ENCODE data around the gene SRP68. TPM values are rescaled to one million over a fixed set of nuclear protein-coding genes. Genes with fewer than 3 reads are reported as not detected.

SRP68 gene
- total and polyA plus RNA-seq, 2 donors from 2014 or later: 52.7 to 68.1 TPM

DNA sequence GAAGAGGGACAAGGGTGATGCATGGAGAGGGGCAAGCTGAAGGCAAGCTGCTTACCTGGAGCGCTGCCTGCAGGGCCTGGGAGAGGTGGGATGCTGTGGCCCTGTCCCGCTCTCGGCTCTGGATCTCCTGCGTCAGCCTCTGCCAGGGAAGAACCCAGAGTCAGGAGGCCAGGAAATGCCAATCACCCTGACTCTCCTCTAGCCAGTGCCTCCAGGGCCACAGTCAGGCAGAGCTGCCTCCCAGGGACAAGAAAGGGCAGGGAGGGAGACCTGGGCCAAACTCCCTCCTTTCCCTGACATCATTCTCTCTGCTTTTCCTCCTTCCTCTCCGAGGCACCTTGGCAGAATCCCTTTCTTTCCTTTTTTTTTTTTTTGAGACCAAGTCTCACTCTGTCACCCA, 60.4 kb downstream of the SRP68 start:
- Histone ChIP-seq H3K4me1 (ENCODE audit: control insufficient read depth in 2 of 3, insufficient read depth in 2 of 3, low read depth in 1 of 3, low read length in 3 of 3) (no peaks in the 10 kb centered on the region), H3K27me3 (ENCODE audit: control insufficient read depth, insufficient read depth, low read length) (no peaks in the 10 kb centered on the region), H3K4me3 (ENCODE audit: low read length in 3 of 3) (no peak overlapping the region), H3K9me3 (ENCODE audit: control insufficient read depth in 2 of 3, insufficient read depth in 1 of 3, low read length in 3 of 3) (no peaks in the 10 kb centered on the region), H3K36me3 (ENCODE audit: control insufficient read depth in 2 of 3, insufficient read depth in 3 of 3, low read length in 3 of 3) (peaks cover 0 to 7% (median 6%) of the 10 kb centered on the region in 3 donors), H3K27ac (ENCODE audit: low read depth in 2 of 2, low read length in 2 of 2) (no peak overlapping the region), H3K9ac (ENCODE audit: low read length in 3 of 3) (no peak overlapping the region)
- TF ChIP-seq, protein P1, sequence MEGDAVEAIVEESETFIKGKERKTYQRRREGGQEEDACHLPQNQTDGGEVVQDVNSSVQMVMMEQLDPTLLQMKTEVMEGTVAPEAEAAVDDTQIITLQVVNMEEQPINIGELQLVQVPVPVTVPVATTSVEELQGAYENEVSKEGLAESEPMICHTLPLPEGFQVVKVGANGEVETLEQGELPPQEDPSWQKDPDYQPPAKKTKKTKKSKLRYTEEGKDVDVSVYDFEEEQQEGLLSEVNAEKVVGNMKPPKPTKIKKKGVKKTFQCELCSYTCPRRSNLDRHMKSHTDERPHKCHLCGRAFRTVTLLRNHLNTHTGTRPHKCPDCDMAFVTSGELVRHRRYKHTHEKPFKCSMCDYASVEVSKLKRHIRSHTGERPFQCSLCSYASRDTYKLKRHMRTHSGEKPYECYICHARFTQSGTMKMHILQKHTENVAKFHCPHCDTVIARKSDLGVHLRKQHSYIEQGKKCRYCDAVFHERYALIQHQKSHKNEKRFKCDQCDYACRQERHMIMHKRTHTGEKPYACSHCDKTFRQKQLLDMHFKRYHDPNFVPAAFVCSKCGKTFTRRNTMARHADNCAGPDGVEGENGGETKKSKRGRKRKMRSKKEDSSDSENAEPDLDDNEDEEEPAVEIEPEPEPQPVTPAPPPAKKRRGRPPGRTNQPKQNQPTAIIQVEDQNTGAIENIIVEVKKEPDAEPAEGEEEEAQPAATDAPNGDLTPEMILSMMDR (IDR thresholded peaks at IDR 0.05; ENCODE audit: borderline replicate concordance, extremely low read depth, insufficient read depth): no peak
- FAIRE-seq (no peak), DNase-seq (no peak)
- intact Hi-C loops (cut with DNase I): loop anchor here (10.0 kb wide), 1 partner anchor 273 kb away; no protein-coding TSS in a partner anchor

DNA sequence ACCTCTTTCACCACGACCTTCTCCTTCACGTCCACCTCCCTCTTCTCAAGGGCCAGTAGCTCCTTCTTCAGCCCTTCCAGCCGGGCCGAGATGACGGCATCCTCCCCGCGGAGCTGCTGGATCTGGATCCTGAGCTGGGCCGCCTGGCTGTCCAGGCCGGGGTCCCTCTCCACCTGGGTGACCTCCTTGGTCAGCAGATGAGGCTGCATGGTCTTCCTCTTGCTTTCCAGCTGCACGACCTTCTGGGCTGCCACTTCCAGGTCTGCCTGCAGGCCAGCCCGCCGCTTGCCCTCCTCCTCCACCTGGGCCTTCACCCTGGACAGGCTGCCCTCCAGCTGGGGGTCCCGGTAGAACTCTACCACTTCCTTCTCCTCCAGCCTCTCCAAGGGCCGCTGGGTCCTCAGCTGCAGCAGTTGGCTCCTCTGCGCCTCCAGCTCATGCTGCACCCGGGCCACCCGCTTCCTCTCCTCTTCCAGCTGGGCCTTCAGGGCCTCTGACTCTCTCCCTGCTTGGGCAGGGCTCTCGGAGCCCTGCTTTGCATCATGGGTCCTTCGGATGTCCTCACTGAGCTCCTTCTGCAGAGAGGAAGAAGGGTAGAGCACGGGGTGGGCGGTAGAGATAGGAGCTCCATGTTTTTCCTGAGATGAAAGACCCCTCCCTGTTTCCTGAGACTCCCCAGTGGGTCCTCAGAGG, 62.2 kb downstream of the SRP68 start:
- FAIRE-seq: no peak
- no peak overlapping the region for H3K4me3 ChIP-seq (ENCODE audit: low read length in 3 of 3)
- no peak overlapping the region for H3K27ac ChIP-seq (ENCODE audit: low read depth in 2 of 2, low read length in 2 of 2)
- TF ChIP-seq, protein P1 (IDR thresholded peaks at IDR 0.05; ENCODE audit: borderline replicate concordance, extremely low read depth, insufficient read depth): no peak
- no peaks in the 10 kb centered on the region for H3K9me3 ChIP-seq (ENCODE audit: control insufficient read depth in 2 of 3, insufficient read depth in 1 of 3, low read length in 3 of 3)
- H3K27me3 ChIP-seq (ENCODE audit: control insufficient read depth, insufficient read depth, low read length): no peaks in the 10 kb centered on the region
- DNase-seq: peak in 1 of 5 donors; percentile 64
- peaks cover 0 to 7% (median 6%) of the 10 kb centered on the region in 3 donors for H3K36me3 ChIP-seq (ENCODE audit: control insufficient read depth in 2 of 3, insufficient read depth in 3 of 3, low read length in 3 of 3)
- no peak overlapping the region for H3K9ac ChIP-seq (ENCODE audit: low read length in 3 of 3)
- intact Hi-C loops (cut with DNase I): loop anchor here (10.0 kb wide), 2 partner anchors 95 to 275 kb away; no protein-coding TSS in a partner anchor
- no peaks in the 10 kb centered on the region for H3K4me1 ChIP-seq (ENCODE audit: control insufficient read depth in 2 of 3, insufficient read depth in 2 of 3, low read depth in 1 of 3, low read length in 3 of 3)

DNA sequence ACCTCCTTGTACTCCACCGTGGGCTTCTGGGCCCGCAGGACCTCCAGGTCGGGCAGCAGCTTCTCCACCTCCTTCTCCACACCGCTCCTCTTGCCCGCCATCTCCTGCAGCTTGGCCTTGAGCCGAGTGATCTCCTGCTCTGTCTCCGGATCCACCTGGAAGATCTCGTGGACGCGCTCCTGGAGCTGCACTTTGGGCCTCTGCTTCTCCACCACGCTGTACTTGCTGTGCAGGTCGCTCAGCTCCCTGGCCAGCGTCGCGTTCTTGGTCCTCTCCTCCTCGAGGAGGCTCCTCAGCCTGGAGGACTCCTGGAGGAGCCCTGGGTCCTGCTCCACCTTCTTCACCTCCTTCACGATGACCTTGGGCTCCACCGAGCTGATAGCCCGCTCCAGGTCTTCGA, 62.9 kb downstream of the SRP68 start:
- no peaks in the 10 kb centered on the region for H3K4me1 ChIP-seq (ENCODE audit: control insufficient read depth in 2 of 3, insufficient read depth in 2 of 3, low read depth in 1 of 3, low read length in 3 of 3)
- no peak overlapping the region for H3K9ac ChIP-seq (ENCODE audit: low read length in 3 of 3)
- FAIRE-seq: no peak
- no peak overlapping the region for H3K27ac ChIP-seq (ENCODE audit: low read depth in 2 of 2, low read length in 2 of 2)
- TF ChIP-seq, protein P1 (IDR thresholded peaks at IDR 0.05; ENCODE audit: borderline replicate concordance, extremely low read depth, insufficient read depth): no peak
- no peaks in the 10 kb centered on the region for H3K27me3 ChIP-seq (ENCODE audit: control insufficient read depth, insufficient read depth, low read length)
- intact Hi-C loops (cut with DNase I): loop anchor here (10.0 kb wide), 1 partner anchor 95 kb away; no protein-coding TSS in a partner anchor
- no peaks in the 10 kb centered on the region for H3K9me3 ChIP-seq (ENCODE audit: control insufficient read depth in 2 of 3, insufficient read depth in 1 of 3, low read length in 3 of 3)
- peaks cover 0 to 7% (median 6%) of the 10 kb centered on the region in 3 donors for H3K36me3 ChIP-seq (ENCODE audit: control insufficient read depth in 2 of 3, insufficient read depth in 3 of 3, low read length in 3 of 3)
- no peak overlapping the region for H3K4me3 ChIP-seq (ENCODE audit: low read length in 3 of 3)
- peak in 1 of 5 donors; percentile 51 for DNase-seq
